HepG2 (cell line): ENCODE data around the gene EEF1A1. TPM values are rescaled to one million over a fixed set of nuclear protein-coding genes. Genes with fewer than 3 reads are reported as not detected.

Experiments
- CREB1 ChIP-seq, 2 experiments: fragments of 450-650 bp in 1 of 2; IDR thresholded peaks; 2 replicates each; pipeline ENCODE4 v1.6.1; 2016 to 2017; ENCODE audit warnings: control low read depth in 1 of 2, mild to moderate bottlenecking in 1 of 2, missing compliant biosample characterization in 1 of 2, missing genetic modification characterization in 1 of 2
- FOXM1 ChIP-seq: sonication (generic); formaldehyde crosslinking; IDR thresholded peaks from 2 replicates; pipeline ENCODE4 v1.5.0; 2020; ENCODE audit warnings: missing genetic modification reagents
- HCFC1 ChIP-seq: fragments of 150-350 bp; IDR thresholded peaks from 2 replicates; pipeline ENCODE4 v1.6.1; 2014; ENCODE audit warnings: low read depth, low read length
- ZNF773 ChIP-seq: sonication (generic); formaldehyde crosslinking; IDR thresholded peaks from 2 replicates; pipeline ENCODE4 v1.4.0; 2020; ENCODE audit warnings: missing genetic modification reagents, borderline replicate concordance
- ZSCAN25 ChIP-seq: sonication (generic); formaldehyde crosslinking; IDR thresholded peaks from 2 replicates; pipeline ENCODE4 v1.8.0; 2022; ENCODE audit warnings: mild to moderate bottlenecking, missing genetic modification reagents
- polyA plus RNA-seq, 8 experiments: library from polyadenylated mRNA; depleted of rRNA in 3 of 8; stranded (reverse) in 7 of 8; unstranded in 1 of 8; fragments of >200 nt; fragmentation: Illumina TruSeq in 4 of 8; extraction: Trizol in 4 of 8; gene quantifications; 2 replicates each; pipeline versions ENCODE4 v1.2.1 to v1.2.3, GENCODE V29; 2011 to 2016; ENCODE audit warnings: low read depth in 4 of 8, missing spikeins in 1 of 8, mixed read lengths in 1 of 8; ENCODE audit not compliant: insufficient read depth in 1 of 8
- total RNA-seq, 5 experiments: library from RNA; depleted of rRNA; stranded (reverse); fragments of >200 nt; fragmentation: Illumina TruSeq; extraction: Trizol; gene quantifications; 2 replicates each; pipeline ENCODE4 v1.2.3, GENCODE V29; 2016; ENCODE audit warnings: low read depth in 1 of 5
- TF ChIP-seq, protein P1 (sequence below), 2 experiments: fragments of 450-650 bp in 1 of 2; sonication (generic) in 1 of 2; formaldehyde crosslinking in 1 of 2; IDR thresholded peaks; 2 replicates each; pipeline versions ENCODE4 v1.6.1 to v1.8.0; 2016 to 2022; ENCODE audit warnings: antibody characterized with exemption in 1 of 2, mild to moderate bottlenecking in 1 of 2, missing genetic modification reagents in 1 of 2

EEF1A1 gene
- total and polyA plus RNA-seq, 2 of the 13 experiments (the other 11 are each of a cell fraction or from before 2014, with no cell fraction given) = 13,726 to 17,172 TPM

DNA sequence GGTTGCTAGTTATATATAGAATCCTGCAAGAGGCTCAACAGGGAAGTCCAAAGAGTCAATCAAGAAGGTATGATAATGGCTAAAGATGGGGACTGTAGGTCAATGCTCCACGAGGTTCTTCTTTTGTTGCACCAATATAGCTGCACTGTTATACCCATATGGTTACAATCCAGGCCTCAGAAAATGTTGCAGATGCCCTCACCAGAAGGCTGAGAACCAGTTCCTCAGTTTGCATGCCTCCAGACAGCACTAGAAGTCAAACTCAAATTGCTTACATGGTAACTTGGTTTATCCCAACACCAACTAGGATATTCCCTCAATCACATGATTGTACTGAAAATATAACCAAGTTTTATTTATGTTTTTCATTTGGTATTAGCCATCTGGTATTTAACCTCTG lies 12.1 kb downstream of the EEF1A1 start (continued):
- TF ChIP-seq, protein P1, sequence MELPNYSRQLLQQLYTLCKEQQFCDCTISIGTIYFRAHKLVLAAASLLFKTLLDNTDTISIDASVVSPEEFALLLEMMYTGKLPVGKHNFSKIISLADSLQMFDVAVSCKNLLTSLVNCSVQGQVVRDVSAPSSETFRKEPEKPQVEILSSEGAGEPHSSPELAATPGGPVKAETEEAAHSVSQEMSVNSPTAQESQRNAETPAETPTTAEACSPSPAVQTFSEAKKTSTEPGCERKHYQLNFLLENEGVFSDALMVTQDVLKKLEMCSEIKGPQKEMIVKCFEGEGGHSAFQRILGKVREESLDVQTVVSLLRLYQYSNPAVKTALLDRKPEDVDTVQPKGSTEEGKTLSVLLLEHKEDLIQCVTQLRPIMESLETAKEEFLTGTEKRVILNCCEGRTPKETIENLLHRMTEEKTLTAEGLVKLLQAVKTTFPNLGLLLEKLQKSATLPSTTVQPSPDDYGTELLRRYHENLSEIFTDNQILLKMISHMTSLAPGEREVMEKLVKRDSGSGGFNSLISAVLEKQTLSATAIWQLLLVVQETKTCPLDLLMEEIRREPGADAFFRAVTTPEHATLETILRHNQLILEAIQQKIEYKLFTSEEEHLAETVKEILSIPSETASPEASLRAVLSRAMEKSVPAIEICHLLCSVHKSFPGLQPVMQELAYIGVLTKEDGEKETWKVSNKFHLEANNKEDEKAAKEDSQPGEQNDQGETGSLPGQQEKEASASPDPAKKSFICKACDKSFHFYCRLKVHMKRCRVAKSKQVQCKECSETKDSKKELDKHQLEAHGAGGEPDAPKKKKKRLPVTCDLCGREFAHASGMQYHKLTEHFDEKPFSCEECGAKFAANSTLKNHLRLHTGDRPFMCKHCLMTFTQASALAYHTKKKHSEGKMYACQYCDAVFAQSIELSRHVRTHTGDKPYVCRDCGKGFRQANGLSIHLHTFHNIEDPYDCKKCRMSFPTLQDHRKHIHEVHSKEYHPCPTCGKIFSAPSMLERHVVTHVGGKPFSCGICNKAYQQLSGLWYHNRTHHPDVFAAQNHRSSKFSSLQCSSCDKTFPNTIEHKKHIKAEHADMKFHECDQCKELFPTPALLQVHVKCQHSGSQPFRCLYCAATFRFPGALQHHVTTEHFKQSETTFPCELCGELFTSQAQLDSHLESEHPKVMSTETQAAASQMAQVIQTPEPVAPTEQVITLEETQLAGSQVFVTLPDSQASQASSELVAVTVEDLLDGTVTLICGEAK (IDR thresholded peaks at IDR 0.05) = no peak
- TF ChIP-seq, protein P1 (CRISPR knock-in tag; IDR thresholded peaks at IDR 0.05) = no peak
- TF ChIP-seq ZNF773 (CRISPR knock-in tag) (no peak), ZSCAN25 (no peak), HCFC1 (no peak), FOXM1 (CRISPR knock-in tag) (no peak), CREB1 (IDR thresholded peaks at IDR 0.05) (no peak), CREB1 (CRISPR knock-in tag; IDR thresholded peaks at IDR 0.05) (no peak)
